HG03571 (cell line): ENCODE data around the gene ENTPD1.
"Not testable (repeated sequence)": the region's sequence is repeated elsewhere in the genome, so short reads cannot be mapped to it uniquely, and the experiment has no call there.

Experiments
- ATAC-seq: cut with Tn5 transposase; IDR thresholded peaks from one replicate; pipeline ENCODE4 v1.9.1; 2021; ENCODE audit not compliant: unreplicated experiment

Gene ENTPD1, protein sequence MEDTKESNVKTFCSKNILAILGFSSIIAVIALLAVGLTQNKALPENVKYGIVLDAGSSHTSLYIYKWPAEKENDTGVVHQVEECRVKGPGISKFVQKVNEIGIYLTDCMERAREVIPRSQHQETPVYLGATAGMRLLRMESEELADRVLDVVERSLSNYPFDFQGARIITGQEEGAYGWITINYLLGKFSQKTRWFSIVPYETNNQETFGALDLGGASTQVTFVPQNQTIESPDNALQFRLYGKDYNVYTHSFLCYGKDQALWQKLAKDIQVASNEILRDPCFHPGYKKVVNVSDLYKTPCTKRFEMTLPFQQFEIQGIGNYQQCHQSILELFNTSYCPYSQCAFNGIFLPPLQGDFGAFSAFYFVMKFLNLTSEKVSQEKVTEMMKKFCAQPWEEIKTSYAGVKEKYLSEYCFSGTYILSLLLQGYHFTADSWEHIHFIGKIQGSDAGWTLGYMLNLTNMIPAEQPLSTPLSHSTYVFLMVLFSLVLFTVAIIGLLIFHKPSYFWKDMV

DNA sequence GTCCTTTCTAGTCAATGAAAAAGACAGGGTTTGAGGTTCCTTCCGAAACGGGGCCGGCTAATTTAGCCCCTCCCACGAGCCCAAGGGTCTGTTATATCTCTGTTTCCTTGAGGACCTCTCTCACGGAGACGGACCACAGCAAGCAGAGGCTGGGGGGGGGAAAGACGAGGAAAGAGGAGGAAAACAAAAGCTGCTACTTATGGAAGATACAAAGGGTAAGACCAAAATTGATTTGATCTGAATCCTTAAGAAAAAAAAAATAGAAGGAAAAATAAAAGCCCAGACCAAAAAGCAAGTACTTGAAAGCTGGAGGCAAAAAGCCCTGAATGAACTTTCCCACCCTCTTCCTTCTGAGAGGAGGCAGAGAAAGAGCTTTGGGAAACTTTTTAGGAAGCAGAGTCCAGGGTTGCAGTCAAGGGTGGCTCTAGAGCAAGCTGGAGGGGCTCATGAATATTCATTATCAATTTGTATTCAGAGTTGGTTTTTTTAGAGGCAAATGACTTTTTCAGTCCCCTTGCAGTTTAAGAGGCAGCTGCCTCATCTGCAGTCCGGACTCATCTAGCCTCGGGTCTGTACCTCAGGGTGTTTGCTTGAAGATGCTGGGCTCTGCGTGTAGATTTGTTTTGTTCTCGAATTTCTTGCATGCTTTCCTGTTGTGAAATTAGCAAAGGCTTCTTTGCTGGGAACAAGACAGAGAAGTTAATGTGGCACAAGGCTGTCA is at the start of gene ENTPD1:
ENTPD1 (plus strand) TSS at position 123 of the 721 bp plus-strand sequence; CDS start at position 200, 77 bp downstream.
- ATAC-seq = no peak

DNA sequence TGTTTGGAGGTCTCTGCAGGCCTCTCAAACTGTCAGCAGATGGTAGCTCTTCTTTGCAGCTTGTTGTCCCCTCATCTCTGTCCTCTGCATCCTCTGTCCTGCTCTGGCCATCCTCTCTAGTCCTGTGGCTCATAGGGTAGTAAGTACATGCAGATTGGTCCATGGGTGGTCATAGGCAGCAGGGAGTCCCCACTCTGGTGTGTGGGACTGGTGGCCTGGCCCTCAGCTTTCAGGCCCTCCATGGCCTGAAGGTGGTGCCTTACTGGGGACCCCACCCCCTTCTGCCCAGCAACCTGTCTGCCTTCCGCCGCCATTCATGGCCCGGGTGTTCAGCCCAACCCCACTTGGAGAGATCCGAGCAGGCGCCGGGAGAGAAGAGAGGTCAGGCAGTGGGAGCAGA is 49.4 kb upstream of the ENTPD1 start:
- no peak for ATAC-seq

GRCh38 chr10:95706990-95707389 is 49.0 kb upstream of the ENTPD1 start:
- no peak for ATAC-seq

GRCh38 chr10:95711492-95711891 is 44.5 kb upstream of the ENTPD1 start:
- ATAC-seq = no peak

DNA sequence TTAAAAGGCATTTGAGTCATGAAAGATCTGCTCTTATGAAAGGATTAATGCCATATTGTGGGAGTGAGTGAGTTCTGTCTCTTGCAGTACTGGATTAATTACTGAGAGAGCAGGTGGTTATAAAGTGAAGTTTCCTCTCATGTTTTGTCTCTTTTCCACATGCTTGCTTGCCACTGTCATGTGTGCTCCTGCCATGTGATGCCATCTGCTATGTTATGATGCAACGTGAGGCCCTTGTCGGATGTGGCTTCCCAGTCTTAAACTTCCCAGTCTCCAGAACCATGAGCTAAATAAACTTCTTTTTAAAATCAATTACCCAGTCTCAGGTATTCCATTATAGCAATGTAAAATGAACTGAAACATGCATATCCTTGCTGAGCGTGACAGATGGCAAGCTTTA is 39.5 kb upstream of the ENTPD1 start:
- ATAC-seq = no peak

DNA sequence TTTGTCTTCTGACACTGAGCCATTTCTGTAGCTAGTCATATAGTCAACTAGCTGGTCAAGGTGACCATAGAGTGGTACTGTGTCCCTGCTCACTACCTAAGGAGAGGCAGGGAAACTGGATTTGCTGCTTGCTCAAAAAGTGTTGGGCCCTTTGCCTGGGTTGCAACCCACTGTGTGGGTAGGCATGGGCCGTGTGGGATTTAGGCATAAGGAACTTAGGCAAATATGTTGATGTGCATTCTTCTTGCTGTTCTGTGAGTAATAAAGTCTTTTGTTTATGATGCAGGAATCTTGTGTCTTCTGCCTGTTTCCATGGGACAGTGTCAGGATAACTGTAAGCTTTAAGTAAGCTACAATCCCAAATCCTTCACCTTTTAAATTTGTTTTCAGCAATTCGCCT is 39.1 kb upstream of the ENTPD1 start:
- ATAC-seq = no peak

DNA sequence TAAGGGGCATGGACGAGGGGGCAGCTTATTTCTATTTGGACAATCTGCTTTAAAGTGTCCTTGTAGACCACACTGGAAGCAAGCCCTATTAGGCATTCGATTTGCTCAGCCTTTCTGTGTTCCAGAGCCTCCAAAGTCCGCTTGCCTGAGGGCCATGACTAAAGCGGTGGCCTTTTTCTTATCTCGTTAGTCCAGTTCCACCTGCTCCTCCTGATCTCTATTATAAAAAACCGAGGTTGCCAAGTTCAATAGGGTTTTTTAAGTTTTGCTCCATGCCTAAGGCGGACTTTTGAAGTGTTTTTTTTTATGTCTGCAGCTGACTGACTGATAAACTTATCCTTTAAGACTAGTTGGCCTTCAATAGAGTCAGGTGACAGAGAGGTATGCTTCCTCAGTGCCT is 35.2 kb upstream of the ENTPD1 start:
- ATAC-seq = not testable (repeated sequence)

DNA sequence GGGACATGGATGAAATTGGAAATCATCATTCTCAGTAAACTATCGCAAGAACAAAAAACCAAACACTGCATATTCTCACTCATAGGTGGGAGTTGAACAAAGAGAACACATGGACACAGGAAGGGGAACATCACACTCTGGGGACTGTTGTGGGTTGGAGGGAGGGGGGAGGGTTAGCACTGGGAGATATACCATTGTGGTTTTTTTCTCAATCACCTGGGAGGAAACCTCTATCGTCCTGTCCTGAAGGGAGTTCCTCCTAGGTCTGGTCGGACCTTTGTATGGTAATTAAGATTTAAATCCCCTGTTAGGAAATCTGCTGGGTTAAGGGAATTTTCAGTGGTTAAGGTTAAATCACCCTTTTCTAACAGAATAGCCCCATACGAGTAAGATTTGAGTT is 33.5 kb upstream of the ENTPD1 start:
- ATAC-seq = not testable (repeated sequence)

- ATAC-seq = no peak
Observed at GRCh38 chr10:95728526-95728925, 27.4 kb upstream of the ENTPD1 start.

DNA sequence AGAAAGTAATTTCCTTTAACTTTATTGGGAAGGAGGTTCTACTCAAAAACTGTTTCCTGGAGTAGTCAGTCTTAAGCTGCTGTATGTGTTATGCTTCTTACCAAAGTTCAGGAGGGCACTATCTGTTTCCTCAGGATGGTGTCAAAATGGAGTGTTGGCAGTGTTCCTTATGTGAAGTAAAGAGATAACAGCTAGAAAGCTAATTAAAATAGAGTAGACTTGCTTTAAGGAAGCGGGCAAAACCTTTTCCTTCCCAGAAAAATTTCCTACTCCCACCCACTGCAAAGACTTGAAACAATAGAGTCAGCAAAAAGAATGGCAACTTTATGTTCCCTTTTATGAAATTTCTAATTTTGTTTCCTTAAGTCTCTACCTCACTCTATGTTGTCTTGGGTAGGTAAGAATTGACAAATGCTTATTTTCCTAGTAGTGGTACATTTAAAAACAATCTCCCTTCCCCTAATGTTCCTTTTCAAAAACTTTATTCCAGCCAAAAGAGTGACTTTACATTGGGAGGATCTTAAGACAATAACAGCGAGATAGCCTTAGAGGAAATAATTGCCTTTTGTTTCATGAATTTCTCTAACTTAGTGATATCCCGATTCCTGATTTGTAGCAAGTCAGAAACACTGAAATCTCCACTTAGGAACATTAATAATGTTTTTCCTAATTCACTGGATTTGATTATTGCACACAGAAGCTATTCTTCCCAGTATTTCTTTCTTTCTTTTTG is 26.5 kb upstream of the ENTPD1 start:
- ATAC-seq = no peak

GRCh38 chr10:95730233-95730632 is 25.7 kb upstream of the ENTPD1 start:
- no peak for ATAC-seq

DNA sequence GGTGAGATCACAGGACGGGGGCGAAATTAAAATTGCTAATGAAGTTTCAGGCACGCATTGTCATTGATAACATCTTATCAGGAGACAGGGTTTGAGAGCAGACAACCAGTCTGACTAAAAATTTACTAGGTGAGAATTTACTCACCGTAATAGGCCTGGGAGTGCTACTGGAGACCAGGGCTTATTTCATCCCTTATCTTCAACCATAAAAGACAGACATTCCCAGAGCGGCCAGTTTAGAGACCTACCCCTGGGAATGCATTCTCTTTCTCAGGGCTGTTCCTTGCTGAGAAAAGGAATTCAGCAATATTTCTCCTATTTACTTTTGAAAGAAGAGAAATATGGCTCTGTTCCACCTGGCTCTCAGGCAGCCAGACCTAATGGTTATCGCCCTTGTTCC is 23.1 kb upstream of the ENTPD1 start:
- ATAC-seq = not testable (repeated sequence)

- ATAC-seq = no peak
Observed at GRCh38 chr10:95739056-95739455, 16.9 kb upstream of the ENTPD1 start.

GRCh38 chr10:95741807-95742467 is 14.0 kb upstream of the ENTPD1 start:
- no peak for ATAC-seq

DNA sequence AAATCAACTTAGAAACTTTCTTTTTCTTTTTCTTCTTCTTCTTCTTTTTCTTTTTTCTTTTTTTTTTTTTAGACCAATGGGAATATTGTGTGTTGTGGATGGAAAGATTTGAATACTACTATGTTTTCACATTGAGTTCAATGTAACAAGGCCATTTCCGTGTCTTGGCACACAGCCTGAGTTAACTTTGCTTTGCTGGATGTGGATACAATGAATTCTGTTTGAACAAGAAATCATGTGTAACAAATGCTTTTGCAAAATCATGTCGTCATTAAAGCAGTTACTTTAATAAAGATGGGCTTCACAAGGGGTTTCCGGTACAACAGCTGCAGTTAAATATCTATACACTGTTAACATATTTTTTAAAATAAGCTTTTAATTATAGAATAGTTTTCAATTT is 13.5 kb upstream of the ENTPD1 start:
- no peak for ATAC-seq

GRCh38 chr10:95742962-95743535 is 12.9 kb upstream of the ENTPD1 start:
- ATAC-seq = no peak

- no peak for ATAC-seq
Observed at GRCh38 chr10:95745501-95745900, 10.5 kb upstream of the ENTPD1 start.

GRCh38 chr10:95748349-95748748 is 7.6 kb upstream of the ENTPD1 start:
- no peak for ATAC-seq

- no peak for ATAC-seq
Observed at GRCh38 chr10:95755511-95756004, 405 bp upstream of the ENTPD1 start.
